Adipocyte (in vitro differentiated cells): ENCODE measurements around the gene CCT3.
A peak's percentile ranks its signal among the peaks of the same experiment; 100 is the strongest.

Source experiments
- DNase-seq: peaks from one replicate; pipeline ENCODE4 v3.0.0-alpha.2; 2015; ENCODE audit warnings: low read depth
- H3K27me3 ChIP-seq: replicated peaks from 2 replicates; pipeline ENCODE4 v1.7.0; 2013; ENCODE audit warnings: mild to moderate bottlenecking, low read length, moderate library complexity; ENCODE audit not compliant: control insufficient read depth, insufficient read depth
- H3K36me3 ChIP-seq: 2 replicates; pipeline ENCODE4 v1.7.0; 2013; ENCODE audit warnings: low read length, mild to moderate bottlenecking, moderate library complexity; ENCODE audit not compliant: control insufficient read depth, insufficient read depth, severe bottlenecking
- H3K4me1 ChIP-seq: 2 replicates; pipeline ENCODE4 v1.7.0; 2013; ENCODE audit warnings: mild to moderate bottlenecking, low read length, moderate library complexity; ENCODE audit not compliant: control insufficient read depth, insufficient read depth
- H3K4me3 ChIP-seq: 2 replicates; pipeline ENCODE4 v1.7.0; 2013; ENCODE audit warnings: mild to moderate bottlenecking, low read length, moderate library complexity
- H3K9ac ChIP-seq: 2 replicates; pipeline ENCODE4 v1.7.0; 2013; ENCODE audit warnings: mild to moderate bottlenecking, low read length, moderate library complexity
- H3K9me3 ChIP-seq: 2 replicates; pipeline ENCODE4 v1.7.0; 2013; ENCODE audit warnings: mild to moderate bottlenecking, low read length, moderate library complexity; ENCODE audit not compliant: control insufficient read depth

Gene CCT3

GRCh38 chr1:156286061-156286460, 52.0 kb downstream of the CCT3 start:
- DNase-seq: no peak
- Histone ChIP-seq H3K36me3 (peaks cover 3% of the 10 kb centered on the region), H3K9me3 (no peaks in the 10 kb centered on the region), H3K4me1 (peaks cover 26% of the 10 kb centered on the region), H3K4me3 (no peak overlapping the region), H3K9ac (no peak overlapping the region), H3K27me3 (no peaks in the 10 kb centered on the region)

- Histone ChIP-seq H3K9ac (no peak overlapping the region), H3K27me3 (no peaks in the 10 kb centered on the region), H3K36me3 (peaks cover 3% of the 10 kb centered on the region), H3K4me3 (no peak overlapping the region), H3K9me3 (no peaks in the 10 kb centered on the region), H3K4me1 (peaks cover 27% of the 10 kb centered on the region)
- DNase-seq: no peak
Observed at GRCh38 chr1:156285437-156285836, 52.7 kb downstream of the CCT3 start.

DNA sequence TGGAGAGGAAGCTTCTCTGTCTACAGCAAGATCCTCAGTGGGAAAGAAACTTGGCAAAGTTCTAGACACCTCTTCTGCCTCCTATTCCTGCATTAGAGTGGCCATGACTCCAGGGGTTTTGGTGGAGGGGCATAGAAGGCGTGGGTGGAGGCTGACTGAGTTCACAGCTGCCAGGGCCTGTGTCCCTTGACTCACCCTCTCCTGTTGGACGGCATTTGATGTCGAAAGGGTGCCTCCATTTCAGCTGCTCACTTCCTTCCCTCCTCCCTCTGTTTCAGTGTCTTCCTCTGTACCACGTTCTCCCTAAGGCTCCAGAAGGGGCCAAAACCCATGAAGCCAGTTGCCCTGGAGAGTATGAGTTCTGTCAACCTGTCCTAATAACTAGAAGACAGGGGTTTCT, 53.3 kb downstream of the CCT3 start:
- no peaks in the 10 kb centered on the region for H3K9me3 ChIP-seq
- H3K9ac ChIP-seq: no peak overlapping the region
- no peak for DNase-seq
- peaks cover 27% of the 10 kb centered on the region for H3K4me1 ChIP-seq
- no peaks in the 10 kb centered on the region for H3K27me3 ChIP-seq
- peaks cover 3% of the 10 kb centered on the region for H3K36me3 ChIP-seq
- H3K4me3 ChIP-seq: no peak overlapping the region

GRCh38 chr1:156284112-156284511, 54.0 kb downstream of the CCT3 start, which contains the start of gene TMEM79:
TMEM79 (plus strand) TSS chr1:156284325; CDS start chr1:156285227, 902 bp downstream.
- H3K4me1 ChIP-seq: peaks cover 27% of the 10 kb centered on the region
- no peaks in the 10 kb centered on the region for H3K9me3 ChIP-seq
- H3K9ac ChIP-seq: peak within 1 kb of the TSS; percentile 88
- no peak for DNase-seq
- H3K36me3 ChIP-seq: peaks cover 3% of the 10 kb centered on the region
- H3K27me3 ChIP-seq: no peaks in the 10 kb centered on the region
- peak within 1 kb of the TSS; percentile 96 for H3K4me3 ChIP-seq

GRCh38 chr1:156283521-156283920, 54.6 kb downstream of the CCT3 start:
- Histone ChIP-seq H3K27me3 (no peaks in the 10 kb centered on the region), H3K9ac (peak overlapping the region; percentile 88), H3K36me3 (peaks cover 3% of the 10 kb centered on the region), H3K4me3 (peak overlapping the region; percentile 96), H3K4me1 (peaks cover 27% of the 10 kb centered on the region), H3K9me3 (no peaks in the 10 kb centered on the region)
- DNase-seq: no peak

- peak within 1 kb of the TSS; percentile 88 for H3K9ac ChIP-seq
- H3K4me1 ChIP-seq: peaks cover 31% of the 10 kb centered on the region
- no peaks in the 10 kb centered on the region for H3K27me3 ChIP-seq
- peaks cover 12% of the 10 kb centered on the region for H3K36me3 ChIP-seq
- DNase-seq: peak; percentile 99
- H3K9me3 ChIP-seq: no peaks in the 10 kb centered on the region
- H3K4me3 ChIP-seq: peak within 1 kb of the TSS; percentile 96
Observed at GRCh38 chr1:156282479-156283222, 55.4 kb downstream of the CCT3 start, which contains the start of gene SMG5. SMG5 (minus strand) TSS chr1:156282825; CDS start chr1:156282680, 145 bp downstream.

DNA sequence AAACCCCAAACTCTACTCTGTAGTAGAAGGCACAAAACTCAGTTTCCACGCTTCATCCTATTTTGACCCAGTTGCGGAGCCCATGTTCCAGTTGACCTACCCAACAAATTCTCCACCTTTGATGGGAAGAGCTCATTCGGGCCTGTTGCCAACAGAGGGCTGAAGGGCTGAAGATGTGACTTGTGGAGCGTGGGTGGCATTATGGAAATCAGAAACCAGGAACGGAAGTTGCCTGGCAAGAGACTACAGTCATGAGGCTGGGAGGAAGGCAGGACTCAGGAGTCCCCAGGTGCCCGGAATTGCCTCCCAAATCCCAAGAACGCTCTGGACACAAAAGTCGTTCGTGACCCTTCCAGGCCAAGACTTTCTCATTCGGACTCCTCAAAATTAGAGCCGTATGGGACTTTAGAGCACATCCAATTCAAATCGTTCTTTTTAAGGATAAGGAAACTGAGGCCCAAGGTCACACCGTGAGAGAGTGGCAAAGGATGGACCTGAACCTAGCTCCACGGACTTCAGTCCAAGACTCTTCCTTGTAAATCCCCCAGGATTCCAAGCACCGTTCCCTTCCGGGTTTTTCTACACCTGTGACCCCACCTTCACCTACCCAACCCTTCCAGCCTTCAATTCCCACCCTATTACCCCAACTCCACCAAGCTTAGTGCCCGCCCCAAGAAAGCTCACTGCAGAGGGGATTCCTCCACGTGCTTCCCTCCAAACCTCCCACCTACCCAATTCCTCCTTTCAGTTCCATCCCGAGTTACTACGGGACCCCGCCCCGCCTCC, 56.2 kb downstream of the CCT3 start:
- no peaks in the 10 kb centered on the region for H3K27me3 ChIP-seq
- no peaks in the 10 kb centered on the region for H3K9me3 ChIP-seq
- H3K9ac ChIP-seq: peak overlapping the region; percentile 88
- peak; percentile 45 for DNase-seq
- peaks cover 39% of the 10 kb centered on the region for H3K4me1 ChIP-seq
- H3K4me3 ChIP-seq: peak overlapping the region; percentile 96
- peaks cover 13% of the 10 kb centered on the region for H3K36me3 ChIP-seq

GRCh38 chr1:156281281-156281680, 56.8 kb downstream of the CCT3 start:
- Histone ChIP-seq H3K4me3 (peak overlapping the region; percentile 96), H3K9me3 (no peaks in the 10 kb centered on the region), H3K36me3 (peaks cover 13% of the 10 kb centered on the region), H3K27me3 (no peaks in the 10 kb centered on the region), H3K9ac (peak overlapping the region; percentile 88), H3K4me1 (peaks cover 44% of the 10 kb centered on the region)
- peak; percentile 71 for DNase-seq

GRCh38 chr1:156279837-156280236, 58.3 kb downstream of the CCT3 start:
- H3K9ac ChIP-seq: no peak overlapping the region
- peaks cover 44% of the 10 kb centered on the region for H3K4me1 ChIP-seq
- peaks cover 23% of the 10 kb centered on the region for H3K36me3 ChIP-seq
- no peak for DNase-seq
- H3K4me3 ChIP-seq: no peak overlapping the region
- no peaks in the 10 kb centered on the region for H3K9me3 ChIP-seq
- H3K27me3 ChIP-seq: no peaks in the 10 kb centered on the region

DNA sequence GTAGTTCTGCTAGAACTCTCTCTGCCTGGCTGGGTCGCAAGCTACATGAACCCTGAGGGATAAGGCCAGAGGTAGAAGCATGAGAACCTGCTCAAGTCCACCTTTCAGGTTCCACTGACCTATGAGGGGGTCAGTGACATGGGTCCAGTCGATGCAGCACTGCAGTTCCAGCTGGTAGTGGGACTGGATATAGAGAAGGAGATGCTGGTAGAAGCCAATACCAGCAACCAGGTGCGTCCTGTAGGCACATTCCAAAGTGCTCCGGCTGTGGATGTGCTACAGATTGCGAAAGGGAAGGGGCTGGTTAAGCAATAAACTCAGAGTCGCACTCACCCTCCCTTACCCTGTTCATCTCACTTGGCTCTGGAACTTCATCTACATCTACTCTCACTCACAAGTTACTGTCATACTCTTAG, 61.1 kb downstream of the CCT3 start:
- DNase-seq: peak; percentile 40
- H3K36me3 ChIP-seq: peaks cover 52% of the 10 kb centered on the region

DNA sequence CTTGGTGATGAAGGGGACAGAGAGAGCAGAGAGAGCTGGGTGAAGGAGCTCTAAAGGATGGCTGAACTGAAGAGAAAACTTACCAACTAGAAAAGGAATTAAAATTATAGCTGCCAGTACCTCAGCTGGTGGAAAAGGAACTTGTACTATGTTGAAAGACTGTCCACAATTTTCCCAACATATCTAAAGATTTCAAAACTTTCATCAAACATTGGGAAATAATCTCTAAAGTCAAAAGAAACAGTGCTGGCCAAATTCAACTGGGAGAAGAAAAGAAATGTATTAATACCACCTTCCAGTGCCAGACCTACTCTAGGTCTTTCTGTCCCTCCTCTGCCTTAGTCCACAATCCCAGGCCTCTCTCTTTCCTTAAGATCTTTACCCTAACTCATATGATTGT, 61.6 kb downstream of the CCT3 start:
- Histone ChIP-seq H3K9ac (peak overlapping the region; percentile 16), H3K27me3 (no peaks in the 10 kb centered on the region), H3K4me1 (peaks cover 30% of the 10 kb centered on the region), H3K36me3 (peaks cover 56% of the 10 kb centered on the region), H3K9me3 (no peaks in the 10 kb centered on the region), H3K4me3 (no peak overlapping the region)
- peak; percentile 51 for DNase-seq

More for the DNA sequence above, 61.1 kb downstream of the CCT3 start:
- H3K9ac ChIP-seq: peak overlapping the region; percentile 12
- H3K9me3 ChIP-seq: no peaks in the 10 kb centered on the region
- H3K27me3 ChIP-seq: no peaks in the 10 kb centered on the region
- peak overlapping the region; percentile 41 for H3K4me3 ChIP-seq
- peaks cover 34% of the 10 kb centered on the region for H3K4me1 ChIP-seq
